Astrocyte (in vitro differentiated cells and primary cell): ENCODE results near the gene TSNAXIP1. TPM values are rescaled to one million over a fixed set of nuclear protein-coding genes. Genes with fewer than 3 reads are reported as not detected.

Experiments
- DNase-seq: peaks from one replicate; pipeline ENCODE4 v3.0.0-alpha.2; 2010; ENCODE audit warnings: low read depth
- FAIRE-seq: peaks from 2 replicates; lab custom pipeline; 2011; peaks lifted over from hg19 to GRCh38; lab: Jason Lieb, UNC
- H2AFZ ChIP-seq: 2 replicates; pipeline ENCODE4 v1.6.0; 2012; ENCODE audit warnings: low read depth, low read length, inconsistent platforms
- H3K27ac ChIP-seq: 2 replicates; pipeline ENCODE4 v1.5.1; 2011; ENCODE audit warnings: low read depth, low read length, inconsistent platforms
- H3K27me3 ChIP-seq: 2 replicates; pipeline ENCODE4 v1.6.0; 2011; ENCODE audit warnings: low read length, inconsistent platforms; ENCODE audit not compliant: insufficient read depth
- H3K36me3 ChIP-seq: 2 replicates; pipeline ENCODE4 v1.5.1; 2011; ENCODE audit warnings: low read length, inconsistent platforms; ENCODE audit not compliant: insufficient read depth
- H3K4me1 ChIP-seq: 2 replicates; pipeline ENCODE4 v1.5.1; 2011; ENCODE audit warnings: low read length, inconsistent platforms; ENCODE audit not compliant: insufficient read depth
- H3K4me2 ChIP-seq: 2 replicates; pipeline ENCODE4 v1.6.0; 2012; ENCODE audit warnings: low read length, inconsistent platforms
- H3K4me3 ChIP-seq: 2 replicates; pipeline ENCODE4 v1.5.1; 2011; ENCODE audit warnings: low read depth, mild to moderate bottlenecking, low read length, inconsistent platforms; ENCODE audit not compliant: insufficient read depth
- H3K79me2 ChIP-seq: 2 replicates; pipeline ENCODE4 v1.6.0; 2012; ENCODE audit warnings: mild to moderate bottlenecking, low read length, inconsistent platforms; ENCODE audit not compliant: insufficient read depth
- H3K9ac ChIP-seq: 2 replicates; pipeline ENCODE4 v1.6.0; 2012; ENCODE audit warnings: mild to moderate bottlenecking, low read length, inconsistent platforms
- H3K9me3 ChIP-seq: 2 replicates; pipeline ENCODE4 v1.5.1; 2012; ENCODE audit warnings: low read depth, mild to moderate bottlenecking, low read length, inconsistent platforms; ENCODE audit not compliant: insufficient read depth
- H4K20me1 ChIP-seq: 2 replicates; pipeline ENCODE4 v1.6.0; 2012; ENCODE audit warnings: low read length, inconsistent platforms; ENCODE audit not compliant: insufficient read depth
- H3K27ac Mint-ChIP-seq: one replicate; pipeline ENCODE4 v1.8.0; 2021; ENCODE audit warnings: mild to moderate bottlenecking, mixed read lengths; ENCODE audit not compliant: unreplicated experiment
- H3K27me3 Mint-ChIP-seq: one replicate; pipeline ENCODE4 v1.8.0; 2021; ENCODE audit warnings: low read depth, mixed read lengths; ENCODE audit not compliant: unreplicated experiment
- H3K36me3 Mint-ChIP-seq: one replicate; pipeline ENCODE4 v1.8.0; 2021; ENCODE audit warnings: low read depth, mixed read lengths; ENCODE audit not compliant: unreplicated experiment
- H3K4me1 Mint-ChIP-seq: one replicate; pipeline ENCODE4 v1.8.0; 2021; ENCODE audit warnings: low read depth, mixed read lengths; ENCODE audit not compliant: unreplicated experiment
- H3K4me3 Mint-ChIP-seq: one replicate; pipeline ENCODE4 v1.8.0; 2021; ENCODE audit warnings: mild to moderate bottlenecking, moderate library complexity, mixed read lengths; ENCODE audit not compliant: unreplicated experiment
- H3K9me3 Mint-ChIP-seq: one replicate; pipeline ENCODE4 v1.8.0; 2021; ENCODE audit warnings: mild to moderate bottlenecking, mixed read lengths; ENCODE audit not compliant: unreplicated experiment
- EZH2 ChIP-seq: IDR thresholded peaks from 2 replicates; pipeline ENCODE4 v1.6.1; 2012; ENCODE audit warnings: mild to moderate bottlenecking, low read length, inconsistent platforms; ENCODE audit not compliant: insufficient read depth
- total RNA-seq: library from RNA; stranded (reverse); gene quantifications from 2 replicates; pipeline ENCODE4 v1.2.1, GENCODE V29; 2021
- TF ChIP-seq, protein P1 (sequence below): IDR thresholded peaks from 2 replicates; pipeline ENCODE4 v1.5.1; 2011; ENCODE audit warnings: low read depth, mild to moderate bottlenecking, inconsistent platforms, low read length, moderate library complexity; ENCODE audit not compliant: insufficient read depth

The TSNAXIP1 gene
- total RNA-seq, 1 donor from 2014 or later, result 1.5 TPM

DNA sequence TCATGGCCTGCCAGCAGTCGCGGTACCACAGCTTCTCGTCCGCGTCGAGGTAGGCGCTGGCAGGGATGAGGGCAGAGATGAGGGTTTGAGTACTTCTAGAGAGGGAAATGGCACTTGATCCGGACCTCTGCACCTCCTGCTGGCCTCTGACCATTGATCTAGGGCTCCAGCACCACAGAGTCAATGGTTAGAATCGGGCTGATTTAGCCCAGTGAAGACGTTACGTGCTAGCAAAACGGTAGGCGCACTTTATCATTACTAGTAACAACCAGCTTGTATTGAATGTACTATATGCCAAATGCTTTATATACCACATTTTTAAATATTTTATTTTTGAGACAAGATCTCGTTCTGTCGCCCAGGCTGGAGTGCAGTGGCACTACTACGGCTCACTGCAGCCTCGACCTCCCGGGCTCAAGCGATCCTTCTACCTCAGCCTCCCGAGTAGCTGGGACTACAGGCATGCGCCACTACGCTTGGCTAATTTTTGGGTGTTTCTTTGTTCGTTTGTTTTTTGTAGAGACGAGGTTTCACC, 526 bp downstream of the TSNAXIP1 start:
- Mint-ChIP-seq H3K4me1 (peaks cover 12% of the 10 kb centered on the region), H3K27ac (peak overlapping the region; percentile 44), H3K4me3 (peak overlapping the region; percentile 95), H3K36me3 (peaks cover 14% of the 10 kb centered on the region), H3K9me3 (no peaks in the 10 kb centered on the region), H3K27me3 (no peaks in the 10 kb centered on the region)
- H4K20me1 ChIP-seq, result peaks cover 22% of the 10 kb centered on the region
- H3K79me2 ChIP-seq, result peaks cover 37% of the 10 kb centered on the region
- peak overlapping the region; percentile 97 for H3K4me2 ChIP-seq
- peak overlapping the region; percentile 93 for H3K9ac ChIP-seq
- peaks cover 7% of the 10 kb centered on the region for H3K36me3 ChIP-seq
- H3K4me3 ChIP-seq, result peak overlapping the region; percentile 97
- DNase-seq (no peak), FAIRE-seq (no peak)
- H2AFZ ChIP-seq, result peak overlapping the region; percentile 98
- no peaks in the 10 kb centered on the region for H3K9me3 ChIP-seq
- H3K27ac ChIP-seq, result peak overlapping the region; percentile 70
- TF ChIP-seq, protein P1, sequence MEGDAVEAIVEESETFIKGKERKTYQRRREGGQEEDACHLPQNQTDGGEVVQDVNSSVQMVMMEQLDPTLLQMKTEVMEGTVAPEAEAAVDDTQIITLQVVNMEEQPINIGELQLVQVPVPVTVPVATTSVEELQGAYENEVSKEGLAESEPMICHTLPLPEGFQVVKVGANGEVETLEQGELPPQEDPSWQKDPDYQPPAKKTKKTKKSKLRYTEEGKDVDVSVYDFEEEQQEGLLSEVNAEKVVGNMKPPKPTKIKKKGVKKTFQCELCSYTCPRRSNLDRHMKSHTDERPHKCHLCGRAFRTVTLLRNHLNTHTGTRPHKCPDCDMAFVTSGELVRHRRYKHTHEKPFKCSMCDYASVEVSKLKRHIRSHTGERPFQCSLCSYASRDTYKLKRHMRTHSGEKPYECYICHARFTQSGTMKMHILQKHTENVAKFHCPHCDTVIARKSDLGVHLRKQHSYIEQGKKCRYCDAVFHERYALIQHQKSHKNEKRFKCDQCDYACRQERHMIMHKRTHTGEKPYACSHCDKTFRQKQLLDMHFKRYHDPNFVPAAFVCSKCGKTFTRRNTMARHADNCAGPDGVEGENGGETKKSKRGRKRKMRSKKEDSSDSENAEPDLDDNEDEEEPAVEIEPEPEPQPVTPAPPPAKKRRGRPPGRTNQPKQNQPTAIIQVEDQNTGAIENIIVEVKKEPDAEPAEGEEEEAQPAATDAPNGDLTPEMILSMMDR, result no peak
- TF ChIP-seq EZH2, result no peak
- H3K4me1 ChIP-seq, result peaks cover 8% of the 10 kb centered on the region
- H3K27me3 ChIP-seq, result no peaks in the 10 kb centered on the region

DNA sequence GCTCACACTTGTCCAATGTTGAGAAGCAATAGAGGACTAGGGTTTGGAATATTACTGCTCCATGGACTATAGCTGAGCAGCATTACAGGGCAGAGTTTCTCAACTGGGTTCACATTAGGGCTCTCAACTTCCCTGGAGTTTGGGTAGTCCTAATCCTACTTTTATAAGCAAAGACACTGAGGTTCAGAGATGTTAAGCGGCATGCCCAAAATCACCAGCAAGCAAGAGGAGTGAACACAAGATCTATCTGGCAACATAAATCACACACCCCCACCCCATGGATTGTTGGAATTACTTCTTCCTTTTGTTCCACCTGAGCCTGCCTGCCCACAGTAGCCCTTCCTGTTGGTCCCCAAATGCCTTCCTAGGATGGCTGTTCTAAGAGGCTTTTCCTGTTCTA, 5.2 kb downstream of the TSNAXIP1 start:
- Mint-ChIP-seq H3K27me3 (no peaks in the 10 kb centered on the region), H3K4me1 (peaks cover 2% of the 10 kb centered on the region), H3K36me3 (no peaks in the 10 kb centered on the region), H3K9me3 (no peaks in the 10 kb centered on the region), H3K27ac (no peak overlapping the region), H3K4me3 (no peak overlapping the region)
- Histone ChIP-seq H3K4me2 (no peak overlapping the region), H3K4me1 (peaks cover 4% of the 10 kb centered on the region), H2AFZ (no peak overlapping the region), H3K4me3 (no peak overlapping the region), H3K9me3 (no peaks in the 10 kb centered on the region), H3K9ac (no peak overlapping the region), H3K27me3 (no peaks in the 10 kb centered on the region), H3K79me2 (no peaks in the 10 kb centered on the region), H3K36me3 (no peaks in the 10 kb centered on the region), H3K27ac (no peak overlapping the region), H4K20me1 (no peaks in the 10 kb centered on the region)
- DNase-seq (no peak), FAIRE-seq (no peak)
- TF ChIP-seq EZH2, result no peak
- TF ChIP-seq, protein P1, result no peak

DNA sequence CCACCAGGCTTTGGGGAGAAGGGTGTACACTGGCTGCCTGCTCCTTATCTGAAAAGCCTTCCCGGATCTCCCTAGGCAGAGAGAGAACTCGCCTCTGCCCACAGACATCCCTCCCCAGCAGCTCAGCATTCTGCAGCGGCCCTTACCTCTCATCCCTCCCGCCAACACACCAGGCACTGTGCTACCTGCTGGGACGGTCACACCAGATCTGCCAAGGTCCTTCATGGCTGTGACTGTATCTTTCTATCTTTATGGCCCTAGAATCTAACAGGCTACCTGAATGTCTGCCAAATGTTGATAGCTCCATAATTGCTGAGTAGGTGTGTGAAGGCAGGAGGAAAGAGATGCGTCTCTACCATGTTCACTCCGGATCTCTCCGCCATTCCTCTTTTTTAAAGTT, 7.9 kb downstream of the TSNAXIP1 start:
- Histone ChIP-seq H3K9me3 (no peaks in the 10 kb centered on the region), H3K36me3 (no peaks in the 10 kb centered on the region), H3K27me3 (no peaks in the 10 kb centered on the region), H3K4me2 (no peak overlapping the region), H2AFZ (no peak overlapping the region), H3K9ac (no peak overlapping the region), H3K79me2 (no peaks in the 10 kb centered on the region), H4K20me1 (no peaks in the 10 kb centered on the region), H3K4me1 (no peaks in the 10 kb centered on the region), H3K27ac (no peak overlapping the region), H3K4me3 (no peak overlapping the region)
- DNase-seq (no peak), FAIRE-seq (no peak)
- TF ChIP-seq, protein P1, result no peak
- no peak for TF ChIP-seq EZH2
- no peaks in the 10 kb centered on the region for H3K27me3 Mint-ChIP-seq
- no peaks in the 10 kb centered on the region for H3K36me3 Mint-ChIP-seq
- no peak overlapping the region for H3K27ac Mint-ChIP-seq
- H3K4me1 Mint-ChIP-seq, result no peaks in the 10 kb centered on the region
- H3K9me3 Mint-ChIP-seq, result no peaks in the 10 kb centered on the region
- H3K4me3 Mint-ChIP-seq, result no peak overlapping the region
